ENCODE measurements around the gene ITPKB.
A peak's percentile ranks its signal among the peaks of the same experiment; 100 is the strongest.

Gene ITPKB

GRCh38 chr1:226678701-226679100 lies 60.4 kb downstream of the ITPKB start:
- no peak for DNase-seq
- no peak overlapping the region for H3K4me3 ChIP-seq (ENCODE audit: low read depth, low read length)
- H3K36me3 ChIP-seq (replicated peaks), result no peaks in the 10 kb centered on the region
- TF ChIP-seq CTCF (IDR thresholded peaks at IDR 0.05; ENCODE audit: low read depth, low read length, missing control alignments), result no peak
- no peak overlapping the region for H3K27ac ChIP-seq
- H3K27me3 ChIP-seq (replicated peaks), result no peaks in the 10 kb centered on the region
- in situ Hi-C loops (cut with HindIII; ENCODE audit: low pct_ligation_motif_present, low sequenced_read_pairs), result no loop called here

DNA sequence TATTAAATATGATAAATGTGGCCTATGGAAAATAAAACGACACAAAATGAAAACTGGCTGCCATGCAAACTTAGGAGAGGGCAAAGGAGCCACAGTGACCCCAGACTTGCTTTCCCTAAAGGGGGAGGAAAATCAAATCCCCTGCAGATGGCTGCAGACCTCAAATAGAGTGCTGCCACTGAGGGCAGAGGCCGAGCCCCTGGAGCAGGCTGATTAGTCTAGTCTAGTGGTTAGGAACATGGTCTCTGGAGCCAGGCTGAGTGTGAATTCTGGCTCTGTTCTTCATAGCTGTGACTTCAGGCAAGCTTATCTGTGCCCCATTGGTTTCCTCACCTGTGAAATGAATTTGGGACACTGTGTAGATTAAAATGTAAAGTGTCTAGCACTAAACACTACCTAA lies 60.8 kb downstream of the ITPKB start:
- in situ Hi-C loops (cut with HindIII; ENCODE audit: low pct_ligation_motif_present, low sequenced_read_pairs), result no loop called here
- DNase-seq, result no peak
- Histone ChIP-seq H3K27ac (no peak overlapping the region), H3K4me3 (ENCODE audit: low read depth, low read length) (no peak overlapping the region), H3K27me3 (replicated peaks) (no peaks in the 10 kb centered on the region), H3K36me3 (replicated peaks) (no peaks in the 10 kb centered on the region)
- no peak for TF ChIP-seq CTCF (IDR thresholded peaks at IDR 0.05; ENCODE audit: low read depth, low read length, missing control alignments)

- H3K36me3 ChIP-seq (replicated peaks), result no peaks in the 10 kb centered on the region
- peak; percentile 43 for DNase-seq
- H3K4me3 ChIP-seq (ENCODE audit: low read depth, low read length), result no peak overlapping the region
- H3K27ac ChIP-seq, result no peak overlapping the region
- in situ Hi-C loops (cut with HindIII; ENCODE audit: low pct_ligation_motif_present, low sequenced_read_pairs), result no loop called here
- no peaks in the 10 kb centered on the region for H3K27me3 ChIP-seq (replicated peaks)
- peak; percentile 32 for TF ChIP-seq CTCF (IDR thresholded peaks at IDR 0.05; ENCODE audit: low read depth, low read length, missing control alignments)
These were observed 61.8 kb downstream of the ITPKB start for GRCh38 chr1:226677027-226678020.

DNA sequence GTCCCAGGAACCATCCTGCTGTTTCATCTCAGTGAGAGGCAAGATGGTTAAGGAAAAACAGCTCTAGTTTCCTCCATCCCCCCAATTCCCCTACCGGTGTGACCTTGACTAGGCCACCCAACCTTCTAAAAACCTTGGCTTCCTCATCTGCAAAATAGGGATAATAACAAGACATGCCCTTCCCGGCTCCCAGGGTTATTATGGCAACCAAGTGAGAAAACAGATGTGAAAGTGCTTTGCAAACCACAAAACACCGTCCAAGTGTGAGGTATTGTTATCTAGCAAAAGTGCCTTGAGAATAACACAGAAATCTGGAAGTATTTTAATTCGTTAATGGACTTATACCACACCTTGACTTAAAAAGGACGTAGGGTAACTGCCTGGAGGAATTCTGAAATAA lies 62.7 kb downstream of the ITPKB start:
- no peaks in the 10 kb centered on the region for H3K27me3 ChIP-seq (replicated peaks)
- no peak for TF ChIP-seq CTCF (IDR thresholded peaks at IDR 0.05; ENCODE audit: low read depth, low read length, missing control alignments)
- no peak overlapping the region for H3K27ac ChIP-seq
- H3K4me3 ChIP-seq (ENCODE audit: low read depth, low read length), result no peak overlapping the region
- DNase-seq, result no peak
- no peaks in the 10 kb centered on the region for H3K36me3 ChIP-seq (replicated peaks)
- in situ Hi-C loops (cut with HindIII; ENCODE audit: low pct_ligation_motif_present, low sequenced_read_pairs), result no loop called here

DNA sequence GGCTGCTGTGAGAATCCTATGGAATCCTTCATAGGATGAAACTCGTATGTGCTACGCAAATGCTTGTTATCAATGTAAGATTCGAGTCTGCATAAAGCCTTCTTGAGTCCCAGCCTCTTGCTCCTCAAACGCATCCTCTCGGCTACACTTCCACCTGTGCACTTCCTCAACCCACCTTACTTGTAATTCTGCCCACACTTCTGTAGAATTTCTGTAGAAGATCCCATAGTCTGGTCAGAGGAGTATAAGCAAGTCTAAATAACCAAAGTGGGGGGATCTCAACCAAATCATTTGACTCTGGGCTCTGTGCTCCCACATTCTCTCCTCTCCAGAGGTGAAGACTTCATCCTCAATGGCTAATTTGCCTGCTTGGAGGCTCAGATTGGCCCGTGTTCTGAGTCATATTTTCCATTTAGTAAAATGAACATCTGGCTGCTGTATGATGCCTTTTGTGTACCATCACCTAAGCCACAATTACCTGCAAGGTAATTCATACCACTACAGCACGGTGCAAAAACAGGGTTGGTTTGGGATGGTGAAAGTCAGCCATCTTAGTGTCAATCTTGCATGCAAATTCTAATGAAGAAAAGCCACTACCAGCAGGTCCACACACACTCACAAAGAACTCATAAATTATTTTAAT lies 63.2 kb downstream of the ITPKB start:
- Histone ChIP-seq H3K4me3 (ENCODE audit: low read depth, low read length) (no peak overlapping the region), H3K36me3 (replicated peaks) (no peaks in the 10 kb centered on the region), H3K27me3 (replicated peaks) (no peaks in the 10 kb centered on the region), H3K27ac (no peak overlapping the region)
- TF ChIP-seq CTCF (IDR thresholded peaks at IDR 0.05; ENCODE audit: low read depth, low read length, missing control alignments), result no peak
- in situ Hi-C loops (cut with HindIII; ENCODE audit: low pct_ligation_motif_present, low sequenced_read_pairs), result no loop called here
- DNase-seq, result no peak

Measured in brain microvascular endothelial cell (primary cell).